ENCODE data around the gene FAT1. TPM values are rescaled to one million over a fixed set of nuclear protein-coding genes. Genes with fewer than 3 reads are reported as not detected.

FAT1 gene
- total and polyA plus RNA-seq, 9 of the 15 experiments (the other 6 are each of a cell fraction or from before 2014, with no cell fraction given), result 6.0 to 38.4 (median 21.4) TPM

DNA sequence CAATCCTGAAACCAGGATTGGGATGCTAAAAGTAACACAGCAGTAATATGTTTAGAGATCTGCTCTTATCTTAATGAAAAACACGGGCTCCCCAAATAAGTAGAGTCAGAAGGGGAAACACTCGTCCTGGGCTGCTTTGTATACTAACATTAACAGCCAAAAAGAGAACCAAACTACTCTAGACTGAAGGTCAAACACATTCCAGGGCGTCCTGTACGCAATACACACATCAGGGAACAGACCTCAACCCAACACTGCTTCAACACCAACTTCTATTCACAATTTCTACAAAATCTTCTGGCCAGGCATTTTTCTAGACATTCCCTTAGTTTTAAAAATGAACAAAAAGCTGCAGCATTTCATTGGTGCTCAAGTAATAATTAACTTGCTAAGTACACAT is 21.4 kb downstream of the FAT1 start:
- Histone ChIP-seq H3K9me3 (replicated peaks; ENCODE audit: control insufficient read depth, insufficient read depth, low read depth, low read length) (no peaks in the 10 kb centered on the region), H3K36me3 (ENCODE audit: control insufficient read depth, insufficient read depth, low read length) (peaks cover 8% of the 10 kb centered on the region; the same call in 1 of the 3 replicates), H2AFZ (ENCODE audit: low read depth, low read length) (no peak overlapping the region), H3K4me1 (replicated peaks in 1 of 2; ENCODE audit: control insufficient read depth in 2 of 2, insufficient read depth in 2 of 2, low read length in 2 of 2) (peaks cover 0 to 5% of the 10 kb centered on the region in 2 experiments; a peak in 2 of 5 replicates), H3K4me2 (ENCODE audit: insufficient read depth, low read length) (no peak overlapping the region), H3K4me3 (no peak overlapping the region), H3K27ac (ENCODE audit: extremely low read depth, low read depth, low read length) (no peak overlapping the region), H4K20me1 (replicated peaks; ENCODE audit: control insufficient read depth, insufficient read depth, low read length) (no peaks in the 10 kb centered on the region), H3K9ac (ENCODE audit: insufficient read depth in 1 of 2, low read depth in 2 of 2, low read length in 2 of 2) (no peak overlapping the region), H3K79me2 (ENCODE audit: control insufficient read depth, insufficient read depth, low read length) (no peaks in the 10 kb centered on the region), H3K9me1 (ENCODE audit: control insufficient read depth, insufficient read depth, low read length) (no peaks in the 10 kb centered on the region), H3K27me3 (ENCODE audit: control insufficient read depth in 2 of 2, insufficient read depth in 2 of 2, low read length in 2 of 2) (no peaks in the 10 kb centered on the region)
- CTCF ChIA-PET (ENCODE audit: low intra/inter-chr PET ratio), result no interaction called here
- no peak for FAIRE-seq
- in situ Hi-C loops (cut with MboI), result no loop called here
- 19% methylated on average over 4 of the region's 4 CpGs for WGBS (ENCODE audit: insufficient coverage, low coverage, missing lambda C conversion rate)
- no peak for ATAC-seq
- BruUV-seq (replicated peaks), result no TSS peak
- TF ChIP-seq HDAC1 (IDR thresholded peaks at IDR 0.05) (no peak), CHAMP1 (IDR thresholded peaks at IDR 0.05) (no peak), MCM5 (IDR thresholded peaks at IDR 0.05; ENCODE audit: low read depth) (no peak), ZFPM2 (CRISPR knock-in tag; IDR thresholded peaks at IDR 0.05) (no peak), MBD2 (IDR thresholded peaks at IDR 0.05; ENCODE audit: borderline replicate concordance, low read depth) (no peak), NR2C1 (IDR thresholded peaks at IDR 0.05) (no peak), NR2C1 (tag; IDR thresholded peaks at IDR 0.05) (no peak), BRD9 (IDR thresholded peaks at IDR 0.05; ENCODE audit: low read depth, partially characterized antibody) (no peak), RBM39 (optimal IDR thresholded peaks at IDR 0.05; ENCODE audit: low read depth, low read length) (no peak)
- intact Hi-C loops (cut with micrococcal nuclease), result no loop called here
- DNase-seq (ENCODE audit: extremely low read depth in 1 of 4, low spot score in 3 of 4), result no peak
- POLR2A ChIA-PET, result interaction anchor here (0.9 kb wide), 1 partner anchor 9 kb away, joined by 4 read pairs; no protein-coding TSS in a partner anchor
